NCI-H1436 (cell line): ENCODE measurements around the gene GPR55.

Experiments used
- DNase-seq: peaks from one replicate; lab custom pipeline; 2025; lab: John Stamatoyannopoulos, UW

Gene GPR55

GRCh38 chr2:230934231-230935129 is 9.4 kb upstream of the GPR55 start:
- DNase-seq, result no peak

- DNase-seq, result no peak
Observed at GRCh38 chr2:230933521-230934180, 8.6 kb upstream of the GPR55 start.

GRCh38 chr2:230932556-230933511 is 7.8 kb upstream of the GPR55 start:
- no peak for DNase-seq

- DNase-seq, result no peak
Observed at GRCh38 chr2:230931556-230932231, 6.7 kb upstream of the GPR55 start.

GRCh38 chr2:230930928-230931555 is 6.0 kb upstream of the GPR55 start:
- no peak for DNase-seq

DNA sequence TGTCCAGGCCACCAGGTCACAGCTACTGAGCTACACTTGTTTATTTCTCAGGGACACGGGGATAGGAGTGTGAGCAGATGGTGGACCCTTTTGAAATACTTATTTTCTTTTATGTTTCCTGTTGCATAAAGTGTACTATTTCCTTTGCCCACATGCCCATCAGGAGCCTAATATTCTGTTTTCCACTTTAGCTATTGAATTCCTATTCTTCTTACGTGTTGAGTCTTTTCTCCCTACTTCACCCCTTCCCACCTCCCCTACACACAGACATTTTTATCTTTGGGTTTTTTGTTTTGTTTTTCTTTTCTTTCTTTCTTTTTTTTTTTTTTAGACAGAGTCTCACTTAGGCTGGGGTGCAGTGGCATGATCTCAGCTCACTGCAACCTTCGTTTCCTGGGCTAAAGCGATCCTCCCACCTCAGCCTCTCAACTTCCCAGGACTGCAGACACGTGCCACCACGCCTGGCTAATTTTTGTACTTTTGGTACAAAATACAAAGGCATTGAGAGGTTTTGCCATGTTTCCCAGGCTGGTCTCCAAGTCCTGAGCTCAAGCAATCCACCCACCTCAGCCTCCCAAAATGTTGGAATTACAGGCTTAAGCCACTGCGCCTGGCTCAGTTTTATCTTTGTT is 5.2 kb upstream of the GPR55 start:
- no peak for DNase-seq

GRCh38 chr2:230929381-230930148 is 4.5 kb upstream of the GPR55 start:
- no peak for DNase-seq

GRCh38 chr2:230928701-230929380 is 3.8 kb upstream of the GPR55 start:
- DNase-seq, result no peak

GRCh38 chr2:230927711-230928341 is 2.8 kb upstream of the GPR55 start:
- DNase-seq, result no peak

DNA sequence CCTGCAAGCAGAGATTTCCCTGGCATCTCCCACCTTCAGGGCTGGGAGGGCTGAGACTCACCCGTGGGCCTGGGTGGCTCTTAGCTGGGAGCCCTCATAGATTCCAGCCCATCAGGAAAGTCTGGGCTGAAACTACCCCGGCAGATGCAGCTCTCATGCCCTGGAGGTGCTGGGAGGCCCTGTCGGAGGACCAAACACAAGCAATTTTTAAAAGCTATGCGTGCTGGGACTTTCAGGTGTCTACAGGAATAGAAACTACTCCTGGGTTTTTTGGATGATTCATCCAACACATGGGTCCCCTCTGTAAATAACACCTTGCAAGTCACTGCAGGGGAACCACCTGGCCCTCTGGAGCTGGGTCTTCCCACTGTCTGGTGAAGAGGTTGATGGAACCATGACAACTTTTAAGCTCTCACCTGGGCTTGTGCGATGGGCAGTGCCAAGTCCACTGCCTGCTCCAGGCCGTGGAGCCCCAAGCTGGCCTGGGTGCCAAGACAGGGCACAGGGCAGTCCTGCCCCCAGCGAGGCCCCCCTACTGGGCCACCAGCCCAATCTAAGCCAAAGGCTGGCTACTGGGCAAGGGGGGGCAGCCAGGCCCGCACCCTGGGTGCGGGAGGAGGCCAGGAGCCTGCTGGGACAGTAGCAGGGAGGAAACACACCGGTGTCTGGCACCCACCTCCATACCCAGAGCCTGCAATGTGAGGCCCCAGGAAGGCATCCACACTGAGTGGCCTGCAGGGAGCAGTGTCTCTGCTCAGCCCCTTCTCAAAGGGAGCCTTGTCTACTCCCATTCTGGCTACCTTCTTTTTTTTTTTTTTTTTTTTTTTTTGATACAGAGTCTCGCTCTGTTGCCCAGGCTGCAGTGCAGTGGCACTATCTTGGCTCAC is 1.1 kb upstream of the GPR55 start:
- no peak for DNase-seq

- no peak for DNase-seq
Observed at GRCh38 chr2:230925443-230925878, 419 bp upstream of the GPR55 start.

- DNase-seq, result no peak
Observed at GRCh38 chr2:230924092-230924469, 961 bp downstream of the GPR55 start.

DNA sequence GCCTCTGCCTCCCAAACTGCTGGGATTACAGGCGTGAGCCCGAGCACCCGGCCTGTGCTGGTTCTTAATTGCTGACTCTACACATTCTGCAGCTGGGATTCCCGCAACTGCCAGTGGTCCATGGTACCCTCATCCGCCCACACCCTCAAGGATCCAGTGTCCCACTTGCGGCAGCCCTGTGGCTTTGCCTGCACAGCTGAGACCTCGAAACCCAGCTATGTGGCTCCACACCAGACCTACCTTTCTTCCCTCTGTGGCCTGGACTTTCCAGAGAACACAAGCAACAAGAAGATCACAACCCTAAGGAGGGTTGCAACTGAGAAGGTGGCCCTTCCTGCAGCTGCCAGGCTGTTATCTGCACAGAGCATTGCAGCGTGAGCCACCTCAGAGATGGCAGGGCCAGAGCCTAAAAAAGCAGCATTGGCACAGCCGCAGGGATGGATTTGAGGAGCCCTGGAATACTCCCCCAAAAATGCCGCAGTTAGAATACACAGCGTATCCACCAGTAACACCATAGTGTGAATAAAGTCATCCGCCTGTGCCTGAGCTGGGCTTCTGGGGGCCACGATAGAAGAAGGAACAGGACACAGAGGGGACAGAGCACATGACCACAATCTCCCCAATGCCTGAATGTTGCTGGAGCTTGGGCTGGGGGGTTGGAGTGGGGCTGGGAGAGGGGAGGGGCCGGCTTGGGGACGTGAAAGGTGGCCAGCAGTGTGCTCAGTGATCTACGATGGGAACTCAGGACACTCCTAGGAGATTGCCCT is 1.9 kb downstream of the GPR55 start:
- DNase-seq, result no peak

DNA sequence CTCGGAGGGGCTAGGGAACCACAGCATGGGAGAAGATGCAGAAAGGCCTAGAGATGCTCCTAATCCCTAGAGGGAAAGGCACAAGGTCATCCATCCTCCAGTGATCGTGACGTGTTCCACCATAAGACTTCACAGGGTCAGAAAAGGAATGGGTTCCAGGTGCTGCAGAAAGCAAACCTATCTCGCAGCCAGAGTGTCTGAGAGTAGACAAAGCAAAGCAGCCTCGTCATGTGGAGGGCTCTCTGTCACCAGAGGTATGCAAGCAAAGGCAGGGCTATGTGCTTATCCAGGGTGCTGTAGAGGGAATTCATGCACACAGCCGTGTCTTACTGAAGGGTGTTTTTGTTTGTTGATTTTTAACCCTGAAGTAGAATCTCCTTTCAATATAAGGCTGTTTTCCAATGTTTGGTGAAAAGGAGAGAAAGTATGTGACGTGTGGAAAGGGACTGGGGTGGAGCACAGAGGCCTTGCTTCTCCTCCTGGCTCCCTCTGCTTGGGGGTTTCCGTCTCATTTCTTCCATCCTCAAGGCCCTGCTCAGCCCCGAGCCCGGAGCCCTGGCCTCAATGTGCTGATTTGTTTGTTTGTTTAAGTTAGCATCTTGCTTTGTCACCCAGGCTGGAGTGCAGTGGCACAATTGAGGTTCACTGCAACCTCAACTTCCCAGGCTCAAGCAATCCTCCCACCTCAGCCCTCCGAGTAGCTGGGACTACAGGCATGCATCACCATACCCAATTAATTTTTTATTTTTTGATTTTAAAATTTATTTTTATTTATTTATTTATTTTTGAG is 3.0 kb downstream of the GPR55 start:
- DNase-seq, result no peak

GRCh38 chr2:230920167-230920566 is 4.9 kb downstream of the GPR55 start:
- DNase-seq, result no peak

DNA sequence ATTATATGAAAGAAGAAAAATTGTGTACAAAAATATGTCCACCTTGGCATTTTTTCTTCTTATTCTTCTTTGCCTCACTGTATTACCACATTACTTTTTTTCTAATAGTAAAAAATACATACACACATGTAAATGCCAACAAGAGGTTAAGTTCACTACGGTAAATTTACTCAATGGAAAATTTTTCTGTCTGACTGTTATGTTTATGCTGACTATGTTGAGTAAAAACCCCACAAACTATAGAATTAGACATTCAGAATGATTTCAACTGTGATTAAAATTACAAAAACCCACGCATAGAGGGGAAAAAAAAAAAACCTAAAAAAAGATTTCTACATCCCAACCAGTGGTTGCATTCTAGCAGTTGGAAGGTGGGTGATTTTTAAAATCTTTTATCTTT is 5.4 kb downstream of the GPR55 start:
- DNase-seq, result no peak
